ENCODE measurements around the gene MAB21L3.

The MAB21L3 gene

DNA sequence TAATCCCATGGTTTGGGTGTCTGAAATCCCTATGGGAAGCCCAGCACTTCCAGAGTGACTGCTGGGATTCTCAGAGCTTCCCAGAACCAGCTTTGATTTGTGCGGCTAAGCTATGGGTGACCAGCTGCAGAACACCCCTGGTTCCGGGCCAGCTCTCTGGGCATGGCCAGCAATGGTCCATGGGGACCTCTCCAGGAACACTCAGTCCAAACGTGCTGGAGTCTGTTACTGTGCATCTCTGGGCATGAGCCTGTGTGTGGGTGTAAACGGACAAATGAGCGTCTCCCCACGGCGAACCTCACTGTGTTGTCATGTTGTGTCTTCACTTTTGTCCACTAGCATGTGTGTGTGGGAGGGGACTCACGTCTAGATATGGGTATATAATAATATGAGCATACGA lies 54.4 kb downstream of the MAB21L3 start:
- TF ChIP-seq, protein P1, sequence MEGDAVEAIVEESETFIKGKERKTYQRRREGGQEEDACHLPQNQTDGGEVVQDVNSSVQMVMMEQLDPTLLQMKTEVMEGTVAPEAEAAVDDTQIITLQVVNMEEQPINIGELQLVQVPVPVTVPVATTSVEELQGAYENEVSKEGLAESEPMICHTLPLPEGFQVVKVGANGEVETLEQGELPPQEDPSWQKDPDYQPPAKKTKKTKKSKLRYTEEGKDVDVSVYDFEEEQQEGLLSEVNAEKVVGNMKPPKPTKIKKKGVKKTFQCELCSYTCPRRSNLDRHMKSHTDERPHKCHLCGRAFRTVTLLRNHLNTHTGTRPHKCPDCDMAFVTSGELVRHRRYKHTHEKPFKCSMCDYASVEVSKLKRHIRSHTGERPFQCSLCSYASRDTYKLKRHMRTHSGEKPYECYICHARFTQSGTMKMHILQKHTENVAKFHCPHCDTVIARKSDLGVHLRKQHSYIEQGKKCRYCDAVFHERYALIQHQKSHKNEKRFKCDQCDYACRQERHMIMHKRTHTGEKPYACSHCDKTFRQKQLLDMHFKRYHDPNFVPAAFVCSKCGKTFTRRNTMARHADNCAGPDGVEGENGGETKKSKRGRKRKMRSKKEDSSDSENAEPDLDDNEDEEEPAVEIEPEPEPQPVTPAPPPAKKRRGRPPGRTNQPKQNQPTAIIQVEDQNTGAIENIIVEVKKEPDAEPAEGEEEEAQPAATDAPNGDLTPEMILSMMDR (IDR thresholded peaks at IDR 0.05; ENCODE audit: low read depth, low read length): no peak

DNA sequence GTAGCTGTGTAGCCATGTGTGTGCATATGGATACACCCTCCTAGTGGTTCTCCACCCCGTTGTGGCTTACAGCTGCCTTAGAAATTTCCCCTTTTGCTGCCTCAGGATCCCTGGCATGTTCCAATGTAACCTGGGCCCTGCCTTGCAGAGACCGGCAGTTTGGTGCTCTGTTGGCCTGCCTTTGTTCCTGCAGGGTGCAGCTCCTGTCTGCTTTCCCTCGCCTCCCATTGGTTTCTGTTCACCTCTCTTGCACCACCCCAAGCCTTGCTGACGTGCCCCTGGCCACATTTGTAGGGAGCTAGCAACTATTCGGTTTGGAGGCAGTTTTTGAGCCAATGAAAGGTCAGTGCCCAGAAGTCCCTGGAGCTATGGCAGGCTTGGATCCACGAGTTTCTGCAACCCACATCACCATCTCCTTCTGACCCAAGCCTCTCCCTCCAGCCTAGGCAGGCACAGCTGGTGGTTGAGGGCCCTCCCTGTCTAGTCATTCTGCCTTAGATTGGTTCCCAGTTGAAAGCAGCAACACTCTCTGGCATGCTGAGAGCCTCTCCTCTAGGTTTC lies 54.9 kb downstream of the MAB21L3 start:
- TF ChIP-seq, protein P1 (IDR thresholded peaks at IDR 0.05; ENCODE audit: low read depth, low read length): no peak
- DNase-seq (ENCODE audit: extremely low read depth, low read depth): no peak

More for the DNA sequence above, 54.4 kb downstream of the MAB21L3 start:
- DNase-seq (ENCODE audit: extremely low read depth, low read depth): no peak

DNA sequence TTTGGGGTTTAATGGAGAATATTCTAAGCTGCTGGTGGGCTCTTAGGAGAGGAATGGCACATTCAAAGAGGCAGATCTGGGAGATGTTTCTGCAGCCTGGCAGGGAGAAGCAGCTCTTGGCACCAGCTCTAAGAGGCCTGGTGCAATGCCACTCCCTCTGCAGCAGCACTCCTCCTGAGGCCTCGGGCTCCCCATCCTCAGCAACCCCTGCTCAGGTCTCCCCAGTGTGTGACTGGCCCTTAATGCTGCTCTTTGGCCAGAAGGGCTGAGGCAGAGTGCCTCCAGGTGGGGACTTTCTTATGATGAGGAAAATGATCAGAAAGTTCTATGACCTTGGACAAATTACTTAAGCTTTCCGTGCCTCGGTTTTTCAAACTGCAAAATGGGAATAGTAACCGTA lies 55.5 kb downstream of the MAB21L3 start:
- no peak for DNase-seq (ENCODE audit: extremely low read depth, low read depth)
- TF ChIP-seq, protein P1 (IDR thresholded peaks at IDR 0.05; ENCODE audit: low read depth, low read length): no peak

DNA sequence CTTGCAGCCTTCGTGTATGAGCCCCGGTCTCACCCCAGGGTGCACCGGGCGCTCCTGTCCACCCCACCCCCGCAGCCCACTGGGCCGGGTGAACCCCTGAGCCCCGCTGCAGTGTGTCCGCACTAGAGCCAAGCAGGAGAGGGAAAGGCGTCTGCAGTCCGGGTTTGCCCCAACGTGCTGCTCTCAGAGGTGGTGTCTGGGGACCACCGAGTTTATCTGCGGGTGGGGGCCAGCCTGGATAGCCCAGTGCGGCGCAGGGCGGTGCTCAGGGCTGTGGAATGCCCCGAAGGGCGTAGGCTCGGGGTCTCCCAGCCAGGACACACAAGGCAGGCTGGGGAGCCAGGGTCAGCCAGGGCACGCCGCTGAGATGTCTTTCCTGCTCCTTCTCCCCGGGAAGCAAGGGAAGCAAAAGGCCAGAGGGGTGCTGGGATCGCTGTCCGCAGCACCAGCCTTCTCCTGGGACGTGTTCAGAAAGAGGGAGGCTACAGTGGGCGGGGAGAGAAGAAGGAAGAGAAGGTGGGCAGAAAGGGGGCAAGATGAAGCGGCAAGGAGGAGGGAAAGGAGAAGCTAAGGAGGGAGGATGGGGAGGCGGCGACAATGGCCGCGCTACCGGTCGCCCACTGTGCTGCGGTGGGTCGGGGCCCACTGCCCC lies 56.6 kb downstream of the MAB21L3 start:
- TF ChIP-seq, protein P1 (IDR thresholded peaks at IDR 0.05; ENCODE audit: low read depth, low read length): no peak
- DNase-seq (ENCODE audit: extremely low read depth, low read depth): no peak

DNA sequence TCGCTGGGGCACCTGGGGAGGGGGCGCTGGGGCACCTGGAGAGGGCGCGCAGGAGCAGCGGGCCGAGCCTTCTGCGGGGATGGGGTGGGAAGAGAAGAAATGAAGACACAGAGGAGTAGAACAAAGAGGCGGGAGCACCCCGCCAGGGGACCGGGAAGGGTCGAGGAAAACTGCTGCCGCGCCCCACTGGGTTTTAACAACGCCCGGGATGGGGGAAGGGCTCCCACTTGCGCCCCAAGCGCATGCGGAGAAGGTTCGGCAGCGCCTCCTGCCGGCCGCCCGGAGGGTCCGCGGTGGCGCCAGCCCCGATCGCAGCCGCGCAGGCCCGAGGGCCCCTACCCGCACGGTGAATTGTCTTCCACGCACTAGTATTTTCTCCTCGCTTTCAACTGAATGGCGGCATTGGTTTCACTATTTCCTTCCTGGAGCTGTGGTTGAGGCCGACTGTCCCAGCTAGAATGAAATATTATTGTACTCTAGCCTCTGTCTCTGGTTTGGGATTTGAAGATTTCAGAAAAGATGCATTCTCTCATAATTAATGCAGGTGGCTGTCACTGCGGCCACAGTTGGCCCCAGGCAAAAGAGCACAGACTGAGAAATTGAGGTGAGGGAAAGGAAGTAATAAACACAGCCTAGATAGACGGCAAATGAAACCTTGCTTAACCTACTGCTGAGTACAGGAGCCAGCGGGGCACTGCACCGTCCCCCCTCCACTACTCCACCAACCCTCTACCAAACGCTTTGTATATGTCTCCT lies 57.3 kb downstream of the MAB21L3 start:
- DNase-seq (ENCODE audit: extremely low read depth, low read depth): peak; percentile 36
- TF ChIP-seq, protein P1 (IDR thresholded peaks at IDR 0.05; ENCODE audit: low read depth, low read length): peak; percentile 62

DNA sequence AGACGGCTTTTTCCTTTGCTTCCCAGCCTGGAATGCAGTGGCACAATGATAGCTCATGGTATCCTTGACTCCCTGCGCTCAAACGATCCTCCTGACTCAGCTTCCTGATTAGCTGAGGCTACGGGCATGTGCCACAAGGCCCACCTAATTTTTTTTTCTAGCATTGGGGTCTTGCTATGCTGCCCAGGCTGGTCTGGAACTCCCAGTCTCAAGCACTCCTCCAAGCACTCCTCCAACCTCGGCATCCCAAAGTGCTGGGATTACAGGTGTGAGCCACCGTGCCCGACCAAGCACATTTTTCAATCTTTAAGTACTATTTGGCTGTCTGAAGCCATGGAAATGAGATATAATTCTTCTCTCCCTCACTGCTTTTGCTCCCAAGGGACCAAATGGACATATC lies 58.7 kb downstream of the MAB21L3 start:
- TF ChIP-seq, protein P1 (IDR thresholded peaks at IDR 0.05; ENCODE audit: low read depth, low read length): no peak
- no peak for DNase-seq (ENCODE audit: extremely low read depth, low read depth)
